Neural crest cell (in vitro differentiated cells): ENCODE results near the gene GABBR2. TPM values are rescaled to one million over a fixed set of nuclear protein-coding genes. Genes with fewer than 3 reads are reported as not detected.

ENCODE experiments used
- DNase-seq: peaks from one replicate; pipeline ENCODE4 v3.0.0; 2021; ENCODE audit warnings: low read depth, mixed read lengths, low spot score
- H3K27ac Mint-ChIP-seq: one replicate; pipeline ENCODE4 v1.8.0; 2021; ENCODE audit warnings: mild to moderate bottlenecking, mixed read lengths; ENCODE audit not compliant: unreplicated experiment
- H3K27me3 Mint-ChIP-seq: 2 replicates; pipeline ENCODE4 v1.8.0; 2021; ENCODE audit warnings: low read depth, mild to moderate bottlenecking, mixed read lengths
- H3K36me3 Mint-ChIP-seq: 2 replicates; pipeline ENCODE4 v1.8.0; 2021; ENCODE audit warnings: low read depth, mild to moderate bottlenecking, mixed read lengths
- H3K4me1 Mint-ChIP-seq: 2 replicates; pipeline ENCODE4 v1.8.0; 2021; ENCODE audit warnings: mixed read lengths
- H3K4me3 Mint-ChIP-seq: one replicate; pipeline ENCODE4 v1.8.0; 2021; ENCODE audit warnings: mild to moderate bottlenecking, mixed read lengths
- H3K9me3 Mint-ChIP-seq: 2 replicates; pipeline ENCODE4 v1.8.0; 2021; ENCODE audit warnings: mixed read lengths
- long read RNA-seq: library from polyadenylated mRNA; unstranded; transcript quantifications from one replicate; pipeline ENCODE4 v2.0.0, GENCODE V29; 2020
- total RNA-seq: library from RNA; stranded (reverse); gene quantifications from 2 replicates; pipeline ENCODE4 v1.2.1, GENCODE V29; 2021
- TF ChIP-seq, protein P1 (sequence below): fragments of 200-600 bp; sonication (generic); conservative IDR thresholded peaks from 2 replicates; pipeline ENCODE4 v1.5.0; 2021; ENCODE audit warnings: antibody characterized with exemption, mild to moderate bottlenecking

GABBR2 gene
- 0.77 and 0.84 TPM in 2 replicates for total RNA-seq
- long read RNA-seq: 0 reads

DNA sequence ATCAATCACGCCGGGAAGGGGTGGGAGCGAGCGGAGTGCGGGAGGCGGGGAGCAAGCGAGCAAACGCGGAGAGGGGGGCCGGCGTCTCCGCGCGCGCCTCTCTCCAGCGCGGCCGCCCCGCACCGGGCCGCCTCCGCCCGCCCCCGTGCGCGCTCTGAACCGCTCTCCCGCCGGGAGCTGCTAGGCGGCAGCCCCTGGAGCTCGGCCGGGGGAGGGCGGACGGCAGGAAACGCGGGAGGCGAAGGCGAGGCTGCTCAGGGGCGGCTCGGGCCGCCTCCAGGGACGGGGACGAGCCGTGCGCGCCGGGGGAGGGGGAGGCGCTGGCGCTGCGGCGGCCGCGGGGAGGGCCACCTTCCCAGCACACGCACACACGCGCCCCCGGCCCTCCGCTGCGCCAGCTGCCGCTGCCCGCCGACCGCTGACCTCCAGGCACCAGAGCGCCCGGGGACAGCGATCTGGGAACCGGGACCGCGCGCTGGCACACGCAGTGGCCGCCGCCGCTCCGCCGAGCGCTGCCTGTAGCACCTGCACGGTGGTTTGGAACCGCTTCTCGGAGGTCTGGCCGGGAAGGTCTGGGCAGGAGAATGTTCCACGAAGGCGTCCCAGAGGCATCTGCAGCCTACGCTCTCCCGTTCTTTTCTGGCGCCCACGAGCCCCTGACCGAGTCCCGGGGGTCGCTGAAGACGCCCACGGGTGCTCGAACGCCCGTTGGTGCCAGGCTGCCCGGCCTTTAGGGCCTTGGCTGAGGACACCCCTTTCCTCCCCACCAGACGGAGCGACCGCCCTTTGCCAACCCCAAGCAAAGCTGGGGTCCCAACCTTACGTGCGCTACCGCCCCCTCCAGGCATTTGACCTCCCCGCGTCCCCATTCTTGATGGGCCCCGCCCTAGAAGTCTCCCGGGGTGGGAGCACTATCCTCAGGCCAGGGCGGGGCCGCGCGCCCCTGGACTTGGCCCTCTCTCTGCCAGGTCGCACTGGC, at the start of gene GABBR2:
TSS of gene GABBR2 (minus strand) at position 3 of the 979 bp plus-strand sequence. CDS start 198 bp downstream, outside the sequence.
- Mint-ChIP-seq H3K27ac (no peak within 1 kb of the TSS), H3K4me3 (peak within 1 kb of the TSS; percentile 76), H3K27me3 (peaks cover 90% of the 10 kb centered on the region), H3K36me3 (no peaks in the 10 kb centered on the region), H3K4me1 (peaks cover 8% of the 10 kb centered on the region), H3K9me3 (no peaks in the 10 kb centered on the region)
- TF ChIP-seq, protein P1, sequence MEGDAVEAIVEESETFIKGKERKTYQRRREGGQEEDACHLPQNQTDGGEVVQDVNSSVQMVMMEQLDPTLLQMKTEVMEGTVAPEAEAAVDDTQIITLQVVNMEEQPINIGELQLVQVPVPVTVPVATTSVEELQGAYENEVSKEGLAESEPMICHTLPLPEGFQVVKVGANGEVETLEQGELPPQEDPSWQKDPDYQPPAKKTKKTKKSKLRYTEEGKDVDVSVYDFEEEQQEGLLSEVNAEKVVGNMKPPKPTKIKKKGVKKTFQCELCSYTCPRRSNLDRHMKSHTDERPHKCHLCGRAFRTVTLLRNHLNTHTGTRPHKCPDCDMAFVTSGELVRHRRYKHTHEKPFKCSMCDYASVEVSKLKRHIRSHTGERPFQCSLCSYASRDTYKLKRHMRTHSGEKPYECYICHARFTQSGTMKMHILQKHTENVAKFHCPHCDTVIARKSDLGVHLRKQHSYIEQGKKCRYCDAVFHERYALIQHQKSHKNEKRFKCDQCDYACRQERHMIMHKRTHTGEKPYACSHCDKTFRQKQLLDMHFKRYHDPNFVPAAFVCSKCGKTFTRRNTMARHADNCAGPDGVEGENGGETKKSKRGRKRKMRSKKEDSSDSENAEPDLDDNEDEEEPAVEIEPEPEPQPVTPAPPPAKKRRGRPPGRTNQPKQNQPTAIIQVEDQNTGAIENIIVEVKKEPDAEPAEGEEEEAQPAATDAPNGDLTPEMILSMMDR: no peak
- peak; percentile 14 for DNase-seq

DNA sequence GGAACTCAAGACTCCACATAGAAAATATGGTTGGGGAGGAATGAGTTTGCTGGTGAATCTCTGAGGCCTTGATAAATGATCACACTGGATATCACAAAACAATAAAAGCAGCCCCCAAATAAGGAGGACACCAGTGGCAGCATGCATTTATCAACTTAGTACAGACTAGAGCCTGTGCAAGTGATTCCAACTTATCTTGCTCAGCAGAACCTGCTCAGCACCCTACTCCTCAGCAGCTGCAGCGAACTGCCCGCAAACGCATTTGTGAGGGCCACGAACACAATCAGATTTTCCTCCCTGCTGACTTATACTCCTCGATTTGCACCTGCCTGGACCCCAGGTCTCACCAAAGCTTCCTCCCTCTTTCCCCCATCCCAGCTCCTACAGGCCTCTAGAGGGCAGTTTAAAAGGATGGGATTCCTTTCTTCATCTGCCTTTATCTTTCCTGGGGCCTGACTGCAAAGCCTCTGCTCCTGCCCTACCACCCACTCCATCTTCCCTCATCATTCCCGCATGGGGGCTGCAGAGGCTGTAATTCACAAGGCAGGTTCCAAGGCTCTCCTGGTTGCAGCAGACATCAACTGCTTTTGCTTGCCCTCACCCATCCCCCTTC, 46.4 kb upstream of the GABBR2 start:
- no peak overlapping the region for H3K27ac Mint-ChIP-seq
- no peak overlapping the region for H3K4me3 Mint-ChIP-seq
- H3K27me3 Mint-ChIP-seq: no peaks in the 10 kb centered on the region
- H3K36me3 Mint-ChIP-seq: peaks cover 69% of the 10 kb centered on the region
- H3K4me1 Mint-ChIP-seq: no peaks in the 10 kb centered on the region
- H3K9me3 Mint-ChIP-seq: peaks cover 10% of the 10 kb centered on the region
- no peak for DNase-seq
- TF ChIP-seq, protein P1: no peak

DNA sequence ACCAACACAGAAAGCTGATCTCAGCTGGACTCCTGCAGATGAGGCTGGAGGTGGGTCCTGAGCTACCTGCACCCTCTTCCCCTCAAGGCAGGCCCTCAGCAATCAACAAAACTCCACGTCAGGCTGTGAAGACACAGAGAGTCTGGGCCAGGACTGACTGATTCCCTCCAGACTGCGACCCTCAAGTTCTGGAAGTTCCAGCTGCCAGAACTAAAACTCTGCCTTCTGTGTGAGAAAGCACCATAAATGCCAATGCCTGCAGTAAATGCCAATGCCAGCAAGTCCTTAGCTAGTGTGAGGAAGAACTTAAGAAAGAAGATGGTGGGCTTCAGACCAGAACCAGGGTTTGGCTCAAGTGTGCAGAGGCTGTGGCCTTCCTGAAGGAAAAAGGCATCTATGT, 42.5 kb upstream of the GABBR2 start:
- H3K4me3 Mint-ChIP-seq: no peak overlapping the region
- H3K36me3 Mint-ChIP-seq: peaks cover 43% of the 10 kb centered on the region
- TF ChIP-seq, protein P1: no peak

DNA sequence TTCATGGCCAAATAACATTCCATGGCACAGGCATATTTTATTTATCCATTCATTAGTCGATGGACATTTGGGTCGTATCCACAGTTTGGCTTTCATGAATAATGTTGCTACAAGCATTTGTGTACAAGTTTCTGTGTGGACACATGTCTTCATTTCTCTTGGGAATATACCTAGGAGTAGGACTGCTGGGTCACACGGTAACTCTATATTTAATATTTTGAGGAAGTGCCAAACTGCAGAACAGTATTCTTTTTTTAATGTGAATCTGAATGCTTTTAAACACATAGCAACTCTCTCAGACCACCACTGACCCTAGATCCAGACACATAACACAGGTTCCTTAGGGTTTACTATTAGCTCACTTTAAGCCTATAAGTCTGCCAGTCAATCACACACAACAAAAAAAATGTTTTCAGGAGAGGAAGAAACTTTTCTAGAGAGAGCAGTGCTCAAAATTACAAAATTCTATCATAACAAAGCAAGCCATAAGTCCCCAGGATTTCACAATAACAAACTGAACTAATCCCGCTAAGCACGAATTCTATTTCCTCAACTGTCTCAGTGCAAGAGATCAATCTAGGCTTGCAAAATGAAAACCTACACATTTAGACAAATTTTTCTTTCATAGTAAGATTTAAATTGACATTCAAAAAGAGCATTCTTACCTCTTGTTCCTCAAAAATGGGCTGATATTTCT, 41.8 kb upstream of the GABBR2 start:
- TF ChIP-seq, protein P1: no peak
- no peak for DNase-seq
- no peaks in the 10 kb centered on the region for H3K27me3 Mint-ChIP-seq
- peaks cover 37% of the 10 kb centered on the region for H3K36me3 Mint-ChIP-seq
- H3K9me3 Mint-ChIP-seq: no peaks in the 10 kb centered on the region
- H3K27ac Mint-ChIP-seq: no peak overlapping the region
- no peak overlapping the region for H3K4me3 Mint-ChIP-seq
- no peaks in the 10 kb centered on the region for H3K4me1 Mint-ChIP-seq

More for the DNA sequence above, 42.5 kb upstream of the GABBR2 start:
- Mint-ChIP-seq H3K4me1 (no peaks in the 10 kb centered on the region), H3K27ac (no peak overlapping the region), H3K27me3 (no peaks in the 10 kb centered on the region), H3K9me3 (no peaks in the 10 kb centered on the region)
- no peak for DNase-seq

DNA sequence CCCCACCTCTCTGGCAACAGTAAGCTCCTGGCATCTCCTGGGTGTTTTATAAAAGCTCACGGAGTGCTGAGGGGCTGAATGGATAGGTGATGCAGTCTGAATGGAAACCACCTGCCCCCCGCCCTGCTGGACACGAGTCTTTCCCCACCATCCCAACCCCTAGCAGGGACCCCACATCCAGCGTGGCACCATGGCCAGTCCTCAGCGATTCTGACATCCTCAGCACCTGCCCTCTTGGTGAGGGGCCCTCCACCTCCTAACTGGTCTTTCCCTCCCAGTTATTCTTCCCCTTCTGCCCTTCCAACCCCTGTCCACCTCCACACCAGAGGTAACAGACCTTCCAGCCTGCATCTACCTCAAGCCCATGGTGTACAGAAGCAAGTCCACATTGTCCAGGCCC, 38.7 kb upstream of the GABBR2 start:
- Mint-ChIP-seq H3K36me3 (peaks cover 20% of the 10 kb centered on the region), H3K9me3 (no peaks in the 10 kb centered on the region), H3K4me1 (no peaks in the 10 kb centered on the region), H3K27ac (no peak overlapping the region), H3K4me3 (no peak overlapping the region), H3K27me3 (no peaks in the 10 kb centered on the region)
- DNase-seq: no peak
- TF ChIP-seq, protein P1: no peak
